ENCODE data around the gene TEX35.

Gene TEX35

GRCh38 chr1:178539291-178539690 is 26.4 kb downstream of the TEX35 start:
- Histone ChIP-seq H3K9me3 (ENCODE audit: control insufficient read depth, low read length) (no peaks in the 10 kb centered on the region), H3K9ac (ENCODE audit: low read length) (no peak overlapping the region), H3K4me3 (ENCODE audit: low read length) (no peak overlapping the region), H3K27me3 (ENCODE audit: control insufficient read depth, insufficient read depth, low read length) (no peaks in the 10 kb centered on the region), H3K4me1 (ENCODE audit: control insufficient read depth, insufficient read depth, low read length) (peaks cover 50% of the 10 kb centered on the region), H3K36me3 (ENCODE audit: control insufficient read depth, insufficient read depth, low read length) (no peaks in the 10 kb centered on the region)

GRCh38 chr1:178540204-178540603 is 27.3 kb downstream of the TEX35 start:
- Histone ChIP-seq H3K4me3 (ENCODE audit: low read length) (no peak overlapping the region), H3K36me3 (ENCODE audit: control insufficient read depth, insufficient read depth, low read length) (no peaks in the 10 kb centered on the region), H3K4me1 (ENCODE audit: control insufficient read depth, insufficient read depth, low read length) (peaks cover 50% of the 10 kb centered on the region), H3K9me3 (ENCODE audit: control insufficient read depth, low read length) (no peaks in the 10 kb centered on the region), H3K9ac (ENCODE audit: low read length) (no peak overlapping the region), H3K27me3 (ENCODE audit: control insufficient read depth, insufficient read depth, low read length) (no peaks in the 10 kb centered on the region)

GRCh38 chr1:178540646-178541045 is 27.7 kb downstream of the TEX35 start:
- Histone ChIP-seq H3K27me3 (ENCODE audit: control insufficient read depth, insufficient read depth, low read length) (no peaks in the 10 kb centered on the region), H3K9me3 (ENCODE audit: control insufficient read depth, low read length) (no peaks in the 10 kb centered on the region), H3K4me1 (ENCODE audit: control insufficient read depth, insufficient read depth, low read length) (peaks cover 50% of the 10 kb centered on the region)

GRCh38 chr1:178541379-178541778 is 28.5 kb downstream of the TEX35 start:
- H3K27me3 ChIP-seq (ENCODE audit: control insufficient read depth, insufficient read depth, low read length): no peaks in the 10 kb centered on the region
- H3K9me3 ChIP-seq (ENCODE audit: control insufficient read depth, low read length): no peaks in the 10 kb centered on the region
- peak overlapping the region; percentile 94 for H3K9ac ChIP-seq (ENCODE audit: low read length)
- no peaks in the 10 kb centered on the region for H3K36me3 ChIP-seq (ENCODE audit: control insufficient read depth, insufficient read depth, low read length)
- H3K4me1 ChIP-seq (ENCODE audit: control insufficient read depth, insufficient read depth, low read length): peaks cover 46% of the 10 kb centered on the region
- H3K4me3 ChIP-seq (ENCODE audit: low read length): peak overlapping the region; percentile 100

More at GRCh38 chr1:178540646-178541045, 27.7 kb downstream of the TEX35 start:
- Histone ChIP-seq H3K9ac (ENCODE audit: low read length) (no peak overlapping the region), H3K36me3 (ENCODE audit: control insufficient read depth, insufficient read depth, low read length) (no peaks in the 10 kb centered on the region), H3K4me3 (ENCODE audit: low read length) (no peak overlapping the region)

DNA sequence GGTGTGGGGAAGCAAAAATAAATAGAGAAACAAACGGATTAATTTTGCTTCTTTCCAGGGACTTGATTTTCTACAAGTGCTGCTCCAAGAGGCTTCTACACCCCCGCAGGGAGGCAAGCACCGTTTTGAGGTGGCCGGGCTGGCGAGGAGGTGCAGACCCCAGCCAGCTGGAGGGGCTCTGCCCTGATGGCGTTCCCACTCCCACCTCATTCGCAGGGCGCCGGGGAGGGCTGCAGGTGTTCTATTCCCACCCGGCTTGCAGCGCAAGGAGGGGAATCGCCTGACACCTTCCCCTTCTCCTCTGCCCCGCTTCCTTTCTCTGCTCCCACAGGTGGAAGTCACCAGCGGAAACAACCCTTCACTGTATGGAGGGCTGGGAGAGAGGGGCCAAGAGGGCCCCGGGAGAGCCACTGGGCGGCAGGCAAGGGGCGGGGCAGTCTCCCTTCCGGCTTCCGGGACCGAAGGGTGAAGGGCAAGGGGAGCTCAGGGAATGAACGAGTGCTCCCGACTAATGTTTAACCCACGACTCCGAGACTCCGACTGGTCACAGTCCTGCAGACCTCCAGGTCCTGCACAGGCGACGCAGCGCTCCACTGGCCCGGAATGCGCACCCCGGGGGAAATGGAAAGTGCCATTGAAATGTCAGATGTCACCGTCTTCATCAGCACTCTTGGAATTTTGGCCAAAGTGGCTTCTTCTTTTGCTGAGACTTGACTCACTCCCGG is 29.1 kb downstream of the TEX35 start:
- Histone ChIP-seq H3K4me1 (ENCODE audit: control insufficient read depth, insufficient read depth, low read length) (peaks cover 40% of the 10 kb centered on the region), H3K9ac (ENCODE audit: low read length) (peak overlapping the region; percentile 94), H3K27me3 (ENCODE audit: control insufficient read depth, insufficient read depth, low read length) (no peaks in the 10 kb centered on the region), H3K4me3 (ENCODE audit: low read length) (peak overlapping the region; percentile 100), H3K36me3 (ENCODE audit: control insufficient read depth, insufficient read depth, low read length) (no peaks in the 10 kb centered on the region), H3K9me3 (ENCODE audit: control insufficient read depth, low read length) (no peaks in the 10 kb centered on the region)

DNA sequence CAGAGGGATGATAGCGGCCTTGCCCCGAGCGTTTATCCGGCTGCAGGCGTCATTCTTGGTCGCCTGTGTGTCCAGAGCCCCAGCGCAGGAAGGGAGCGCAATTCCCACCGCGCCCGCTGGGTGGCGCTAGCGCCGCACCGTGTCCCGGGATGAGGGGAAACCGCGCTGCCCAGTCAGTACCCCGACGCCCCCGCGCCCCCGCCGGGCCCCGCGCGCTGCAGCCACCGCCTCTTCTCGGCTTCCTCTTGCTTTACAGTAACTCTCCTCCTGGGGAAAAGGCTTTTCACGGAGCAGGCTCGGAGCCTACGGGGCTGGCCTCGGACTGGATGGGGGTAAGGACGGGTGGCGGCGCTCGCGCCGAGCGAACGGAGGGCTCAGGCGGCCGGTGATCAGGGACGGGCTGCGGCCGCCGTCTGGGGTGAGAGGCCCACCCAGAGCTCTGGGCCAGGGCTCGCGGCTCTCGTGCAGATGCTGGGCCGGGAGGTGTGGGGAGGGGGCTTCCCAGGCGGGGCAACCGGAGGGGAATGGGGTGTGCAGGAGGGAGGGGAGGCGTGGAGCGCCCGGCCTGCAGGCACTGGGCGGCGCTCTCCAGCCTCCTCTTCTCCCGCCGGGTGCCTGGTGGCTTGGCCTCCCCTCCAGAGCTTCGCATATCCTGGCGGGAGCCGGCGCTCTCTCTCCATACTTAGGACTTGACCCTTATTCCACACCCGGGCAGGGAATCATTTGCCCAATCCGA is 29.8 kb downstream of the TEX35 start:
- no peaks in the 10 kb centered on the region for H3K27me3 ChIP-seq (ENCODE audit: control insufficient read depth, insufficient read depth, low read length)
- H3K4me3 ChIP-seq (ENCODE audit: low read length): peak overlapping the region; percentile 100
- H3K9me3 ChIP-seq (ENCODE audit: control insufficient read depth, low read length): no peaks in the 10 kb centered on the region
- H3K9ac ChIP-seq (ENCODE audit: low read length): peak overlapping the region; percentile 94
- H3K36me3 ChIP-seq (ENCODE audit: control insufficient read depth, insufficient read depth, low read length): no peaks in the 10 kb centered on the region
- H3K4me1 ChIP-seq (ENCODE audit: control insufficient read depth, insufficient read depth, low read length): peaks cover 32% of the 10 kb centered on the region

GRCh38 chr1:178543290-178543607 is 30.3 kb downstream of the TEX35 start:
- H3K36me3 ChIP-seq (ENCODE audit: control insufficient read depth, insufficient read depth, low read length): no peaks in the 10 kb centered on the region
- peaks cover 27% of the 10 kb centered on the region for H3K4me1 ChIP-seq (ENCODE audit: control insufficient read depth, insufficient read depth, low read length)
- H3K9ac ChIP-seq (ENCODE audit: low read length): peak overlapping the region; percentile 94
- H3K27me3 ChIP-seq (ENCODE audit: control insufficient read depth, insufficient read depth, low read length): no peaks in the 10 kb centered on the region
- no peaks in the 10 kb centered on the region for H3K9me3 ChIP-seq (ENCODE audit: control insufficient read depth, low read length)
- peak overlapping the region; percentile 100 for H3K4me3 ChIP-seq (ENCODE audit: low read length)

DNA sequence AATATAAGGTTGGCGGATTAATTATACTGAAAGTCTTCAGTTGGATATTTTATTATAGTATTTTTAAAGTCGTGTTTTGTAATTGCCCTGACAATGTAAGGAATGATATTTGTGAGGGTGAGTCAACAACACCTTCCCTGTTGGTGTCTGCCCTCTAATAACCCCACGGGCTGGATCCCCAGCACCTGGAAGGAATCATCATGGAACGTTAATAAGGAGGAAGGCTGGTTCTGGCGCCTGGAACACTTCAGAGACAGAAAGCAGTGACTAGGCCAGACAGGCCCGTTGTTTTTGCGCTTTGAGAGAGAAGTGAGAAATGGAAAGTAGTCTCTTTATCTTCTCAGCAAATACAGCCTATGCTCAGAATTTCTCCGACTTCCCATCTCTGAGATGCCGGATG is 31.6 kb downstream of the TEX35 start:
- no peaks in the 10 kb centered on the region for H3K27me3 ChIP-seq (ENCODE audit: control insufficient read depth, insufficient read depth, low read length)
- H3K4me1 ChIP-seq (ENCODE audit: control insufficient read depth, insufficient read depth, low read length): peaks cover 18% of the 10 kb centered on the region
- H3K9ac ChIP-seq (ENCODE audit: low read length): no peak overlapping the region

DNA sequence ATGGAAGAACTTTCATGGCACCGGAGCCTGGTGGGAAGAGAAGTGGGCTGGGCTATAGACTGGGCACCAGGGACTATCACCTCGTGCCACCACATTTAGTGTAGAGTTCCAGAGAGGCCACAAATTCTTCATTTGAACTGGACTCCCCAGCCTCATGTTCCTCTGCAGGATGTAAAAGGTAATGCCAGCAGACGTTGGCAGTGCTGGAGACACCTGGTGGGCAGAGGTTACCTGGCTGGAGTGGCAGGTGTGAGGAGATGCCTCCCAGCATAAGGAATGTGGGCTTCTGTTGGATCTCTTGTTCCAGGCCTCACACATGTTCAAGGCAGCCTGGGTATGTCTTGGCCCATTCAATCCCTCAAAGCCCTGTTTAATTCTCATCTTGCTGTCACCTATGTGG is 35.2 kb downstream of the TEX35 start:
- no peak overlapping the region for H3K4me3 ChIP-seq (ENCODE audit: low read length)
- peaks cover 5% of the 10 kb centered on the region for H3K4me1 ChIP-seq (ENCODE audit: control insufficient read depth, insufficient read depth, low read length)
- H3K36me3 ChIP-seq (ENCODE audit: control insufficient read depth, insufficient read depth, low read length): no peaks in the 10 kb centered on the region
- H3K27me3 ChIP-seq (ENCODE audit: control insufficient read depth, insufficient read depth, low read length): no peaks in the 10 kb centered on the region
- H3K9ac ChIP-seq (ENCODE audit: low read length): no peak overlapping the region
- no peaks in the 10 kb centered on the region for H3K9me3 ChIP-seq (ENCODE audit: control insufficient read depth, low read length)

More for the DNA sequence above, 31.6 kb downstream of the TEX35 start:
- no peak overlapping the region for H3K4me3 ChIP-seq (ENCODE audit: low read length)
- H3K36me3 ChIP-seq (ENCODE audit: control insufficient read depth, insufficient read depth, low read length): no peaks in the 10 kb centered on the region
- no peaks in the 10 kb centered on the region for H3K9me3 ChIP-seq (ENCODE audit: control insufficient read depth, low read length)

DNA sequence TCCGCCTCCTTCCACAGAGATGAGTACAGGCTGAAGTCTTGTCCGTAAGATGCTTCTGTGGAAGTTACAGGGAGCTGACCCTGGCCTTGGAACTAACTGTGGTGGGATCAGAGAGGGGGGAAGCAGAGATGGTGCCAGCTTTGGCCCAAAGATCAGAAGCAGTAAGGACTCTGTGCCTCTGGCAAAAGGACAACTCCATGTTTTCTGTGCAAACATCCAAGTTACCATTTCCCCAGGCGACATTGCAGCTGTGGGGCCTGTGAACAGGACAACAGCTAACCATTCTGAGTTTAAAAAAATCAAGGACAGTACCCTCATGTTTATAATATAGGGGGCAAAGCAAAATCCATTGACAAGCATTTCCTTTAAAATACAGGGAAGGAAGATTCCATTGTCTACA is 38.4 kb downstream of the TEX35 start:
- H3K36me3 ChIP-seq (ENCODE audit: control insufficient read depth, insufficient read depth, low read length): no peaks in the 10 kb centered on the region
- H3K9ac ChIP-seq (ENCODE audit: low read length): no peak overlapping the region
- no peak overlapping the region for H3K4me3 ChIP-seq (ENCODE audit: low read length)
- no peaks in the 10 kb centered on the region for H3K27me3 ChIP-seq (ENCODE audit: control insufficient read depth, insufficient read depth, low read length)
- no peaks in the 10 kb centered on the region for H3K4me1 ChIP-seq (ENCODE audit: control insufficient read depth, insufficient read depth, low read length)
- no peaks in the 10 kb centered on the region for H3K9me3 ChIP-seq (ENCODE audit: control insufficient read depth, low read length)

GRCh38 chr1:178551940-178552339 is 39.0 kb downstream of the TEX35 start:
- H3K4me3 ChIP-seq (ENCODE audit: low read length): no peak overlapping the region
- H3K9me3 ChIP-seq (ENCODE audit: control insufficient read depth, low read length): no peaks in the 10 kb centered on the region

GRCh38 chr1:178552856-178553255 is 39.9 kb downstream of the TEX35 start:
- Histone ChIP-seq H3K36me3 (ENCODE audit: control insufficient read depth, insufficient read depth, low read length) (no peaks in the 10 kb centered on the region), H3K4me1 (ENCODE audit: control insufficient read depth, insufficient read depth, low read length) (no peaks in the 10 kb centered on the region), H3K27me3 (ENCODE audit: control insufficient read depth, insufficient read depth, low read length) (no peaks in the 10 kb centered on the region), H3K4me3 (ENCODE audit: low read length) (no peak overlapping the region), H3K9ac (ENCODE audit: low read length) (no peak overlapping the region), H3K9me3 (ENCODE audit: control insufficient read depth, low read length) (no peaks in the 10 kb centered on the region)

More at GRCh38 chr1:178551940-178552339, 39.0 kb downstream of the TEX35 start:
- no peak overlapping the region for H3K9ac ChIP-seq (ENCODE audit: low read length)
- H3K36me3 ChIP-seq (ENCODE audit: control insufficient read depth, insufficient read depth, low read length): no peaks in the 10 kb centered on the region
- no peaks in the 10 kb centered on the region for H3K4me1 ChIP-seq (ENCODE audit: control insufficient read depth, insufficient read depth, low read length)
- no peaks in the 10 kb centered on the region for H3K27me3 ChIP-seq (ENCODE audit: control insufficient read depth, insufficient read depth, low read length)

Data from mucosa of stomach (tissue), 1 donor.